Naive thymus-derived CD4-positive, alpha-beta T cell (primary cell): ENCODE measurements around the gene BRD9. TPM values are rescaled to one million over a fixed set of nuclear protein-coding genes. Genes with fewer than 3 reads are reported as not detected.
"Not testable (repeated sequence)": the region's sequence is repeated elsewhere in the genome, so short reads cannot be mapped to it uniquely, and the experiment has no call there.

Experiments
- ATAC-seq: fragments of 150-1000 bp; cut with Tn5 transposase; 2 replicates; pipeline ENCODE4 v1.10.0; 2021; ENCODE audit warnings: mild to moderate bottlenecking, moderate library complexity
- CTCF ChIA-PET: fragments of 350-600 bp; sonication (Branson Sonifier 250); formaldehyde crosslinking; loops from one replicate; lab custom pipeline; 2021; ENCODE audit warnings: antibody characterized with exemption; lab: Charles Lee
- POLR2A ChIA-PET: fragments of 350-600 bp; sonication (Branson Sonifier 250); formaldehyde crosslinking; loops from one replicate; lab custom pipeline; 2021; ENCODE audit warnings: antibody characterized with exemption, inconsistent platforms; lab: Charles Lee
- DNase-seq, 9 donors: peaks; one replicate each; pipeline versions ENCODE4 v3.0.0 to v3.0.0-alpha.2; 2020 to 2022; ENCODE audit warnings: mixed read lengths in 1 of 9
- H3K27ac ChIP-seq: one replicate; pipeline ENCODE4 v1.7.0; 2013; ENCODE audit warnings: mild to moderate bottlenecking, low read depth, low read length, moderate library complexity
- H3K27me3 ChIP-seq, 2 donors: one replicate each; pipeline ENCODE4 v1.7.0; 2013; ENCODE audit warnings: low read length in 2 of 2, mild to moderate bottlenecking in 2 of 2, moderate library complexity in 2 of 2; ENCODE audit not compliant: control insufficient read depth in 2 of 2, insufficient read depth in 2 of 2
- H3K36me3 ChIP-seq, 3 experiments: 1 replicate in 2 of 3; 2 replicates in 1 of 3; pipeline ENCODE4 v1.7.0; 2013; ENCODE audit warnings: low read length in 3 of 3, mild to moderate bottlenecking in 3 of 3, moderate library complexity in 1 of 3; ENCODE audit not compliant: insufficient read depth in 3 of 3, control insufficient read depth in 2 of 3
- H3K4me1 ChIP-seq, 2 donors: one replicate each; pipeline ENCODE4 v1.7.0; 2013; ENCODE audit warnings: low read length in 2 of 2, mild to moderate bottlenecking in 2 of 2, moderate library complexity in 1 of 2; ENCODE audit not compliant: control insufficient read depth in 2 of 2, insufficient read depth in 2 of 2
- H3K4me3 ChIP-seq: 2 replicates; pipeline ENCODE4 v1.7.0; 2013; ENCODE audit warnings: mild to moderate bottlenecking, low read length
- H3K9me3 ChIP-seq, 3 experiments: 1 replicate in 2 of 3; 2 replicates in 1 of 3; pipeline ENCODE4 v1.7.0; 2013; ENCODE audit warnings: low read length in 3 of 3; ENCODE audit not compliant: control insufficient read depth in 2 of 3
- H3K27ac Mint-ChIP-seq, 9 donors: one replicate each; pipeline ENCODE4 v1.8.0; 2020 to 2022; ENCODE audit warnings: mixed read lengths in 9 of 9, mild to moderate bottlenecking in 8 of 9, moderate library complexity in 5 of 9, inconsistent platforms in 2 of 9
- H3K27me3 Mint-ChIP-seq, 5 donors: one replicate each; pipeline ENCODE4 v1.8.0; 2021 to 2022; ENCODE audit warnings: mixed read lengths in 5 of 5, mild to moderate bottlenecking in 1 of 5
- H3K36me3 Mint-ChIP-seq, 5 donors: one replicate each; pipeline ENCODE4 v1.8.0; 2020 to 2022; ENCODE audit warnings: mixed read lengths in 5 of 5, mild to moderate bottlenecking in 3 of 5, inconsistent platforms in 1 of 5
- H3K4me1 Mint-ChIP-seq, 7 donors: one replicate each; pipeline ENCODE4 v1.8.0; 2020 to 2022; ENCODE audit warnings: mixed read lengths in 7 of 7, mild to moderate bottlenecking in 3 of 7, inconsistent platforms in 1 of 7
- H3K4me3 Mint-ChIP-seq, 10 donors: one replicate each; pipeline ENCODE4 v1.8.0; 2020 to 2022; ENCODE audit warnings: mild to moderate bottlenecking in 10 of 10, mixed read lengths in 10 of 10, moderate library complexity in 6 of 10, inconsistent platforms in 2 of 10
- H3K9me3 Mint-ChIP-seq, 11 donors: one replicate each; pipeline ENCODE4 v1.8.0; 2020 to 2022; ENCODE audit warnings: mixed read lengths in 11 of 11, mild to moderate bottlenecking in 4 of 11, inconsistent platforms in 1 of 11, moderate library complexity in 1 of 11
- intact Hi-C, 2 donors: fragments of 100-400 bp; cut with micrococcal nuclease; formaldehyde crosslinking; loops; one replicate each; pipeline ENCODE4 v1.15.1; 2023
- polyA plus RNA-seq, 2 donors: library from polyadenylated mRNA; unstranded; fragments of 300-500 nt; fragmentation: Illumina TruSeq; gene quantifications; one replicate each; pipeline ENCODE4 v1.2.3, GENCODE V29; 2021
- total RNA-seq, 6 experiments: library from RNA in 5 of 6; stranded (reverse) in 5 of 6; gene quantifications; 1 replicate in 5 of 6; 2 replicates in 1 of 6; pipeline ENCODE4 v1.2.3 and lab custom pipeline; 2021 to 2026

BRD9 gene
- total and polyA plus RNA-seq, 7 experiments from 2014 or later: 10.6 to 93.2 (median 81.2) TPM

DNA sequence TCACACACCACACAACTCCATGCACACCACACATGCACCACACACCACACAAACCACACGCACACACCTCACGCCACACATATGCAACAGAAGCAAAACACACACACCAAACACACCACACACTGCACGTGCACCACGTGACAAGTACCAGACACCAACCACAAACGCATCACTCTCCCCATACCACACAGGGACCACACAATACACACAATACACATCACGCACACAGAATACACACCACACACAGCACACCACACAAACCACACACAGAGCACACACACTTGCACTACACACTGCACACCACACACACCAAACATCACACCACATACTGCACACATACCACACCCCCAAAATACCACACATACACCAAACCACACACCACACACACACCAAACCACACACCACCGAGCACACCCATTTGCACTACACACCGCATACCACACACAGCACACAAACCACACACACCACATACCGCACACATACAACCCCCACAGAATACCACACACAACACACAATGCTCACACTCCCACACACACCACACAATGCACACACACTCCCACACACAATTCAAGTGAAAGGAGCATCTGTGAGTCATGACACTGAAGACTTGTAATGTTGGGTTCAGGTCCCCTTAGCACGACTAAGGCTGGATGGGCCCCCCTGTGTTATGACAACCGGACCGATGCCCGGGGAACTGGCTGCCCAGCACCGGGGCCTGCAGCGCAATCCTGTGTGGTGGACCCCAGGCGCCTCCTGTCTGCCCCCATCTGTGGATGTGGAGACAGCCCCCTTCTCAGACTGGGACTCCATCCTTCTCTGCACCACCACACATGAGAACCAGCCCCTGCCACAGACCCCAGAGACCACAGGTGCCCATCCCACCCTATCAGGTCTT, 35.8 kb downstream of the BRD9 start:
- POLR2A ChIA-PET: no interaction called here
- CTCF ChIA-PET: no interaction called here
- H3K9me3 Mint-ChIP-seq: peaks cover 0 to 2% (median 0%) of the 10 kb centered on the region in 11 donors
- Histone ChIP-seq H3K4me3 (no peak overlapping the region), H3K4me1 (no peaks in the 10 kb centered on the region), H3K27ac (no peak overlapping the region), H3K27me3 (no peaks in the 10 kb centered on the region), H3K9me3 (no peaks in the 10 kb centered on the region), H3K36me3 (peaks cover 0 to 5% (median 0%) of the 10 kb centered on the region in 3 experiments)
- H3K4me1 Mint-ChIP-seq: peaks cover 0 to 17% (median 0%) of the 10 kb centered on the region in 7 donors
- intact Hi-C loops: no loop called here
- no peak overlapping the region for H3K4me3 Mint-ChIP-seq
- DNase-seq: no peak
- ATAC-seq: peak; percentile 30
- peaks cover 0 to 2% (median 0%) of the 10 kb centered on the region in 5 donors for H3K36me3 Mint-ChIP-seq
- H3K27ac Mint-ChIP-seq: no peak overlapping the region
- H3K27me3 Mint-ChIP-seq: peaks cover 0 to 8% (median 4%) of the 10 kb centered on the region in 5 donors

DNA sequence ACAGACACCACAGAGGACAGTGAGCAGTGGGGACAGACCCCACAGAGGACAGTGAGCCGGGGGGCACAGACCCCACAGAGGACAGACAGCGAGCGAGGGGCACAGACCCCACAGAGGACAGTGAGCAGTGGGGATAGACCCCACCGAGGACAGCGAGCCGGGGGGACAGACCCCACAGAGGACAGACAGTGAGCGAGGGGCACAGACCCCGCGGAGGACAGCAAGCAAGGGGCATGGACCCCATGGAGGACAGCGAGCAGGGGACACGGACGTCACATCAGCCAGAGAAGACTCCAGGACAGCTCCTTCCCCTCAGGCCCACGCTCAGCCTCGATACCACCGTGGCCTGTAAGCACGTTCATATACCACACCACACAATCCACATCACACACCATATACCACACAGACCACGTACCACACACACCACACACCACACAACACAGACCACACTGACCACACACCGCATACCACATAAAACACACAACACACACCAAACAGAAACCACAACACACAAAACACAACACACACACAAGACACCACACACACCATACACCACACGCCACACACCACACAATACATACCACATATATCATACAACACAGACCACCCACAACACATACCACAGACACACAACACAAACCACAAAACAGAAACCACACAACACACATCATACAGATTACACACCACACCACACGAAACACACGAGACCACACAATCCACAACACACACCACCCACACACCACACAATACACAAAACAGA, 36.6 kb downstream of the BRD9 start:
- Mint-ChIP-seq H3K36me3 (peaks cover 0 to 2% (median 0%) of the 10 kb centered on the region in 5 donors), H3K27ac (no peak overlapping the region), H3K9me3 (peaks cover 0 to 2% (median 0%) of the 10 kb centered on the region in 11 donors), H3K27me3 (peaks cover 0 to 10% (median 4%) of the 10 kb centered on the region in 5 donors), H3K4me3 (no peak overlapping the region), H3K4me1 (peaks cover 0 to 17% (median 0%) of the 10 kb centered on the region in 7 donors)
- DNase-seq (no peak), ATAC-seq (peak; percentile 47)
- H3K27me3 ChIP-seq: no peaks in the 10 kb centered on the region
- no peak overlapping the region for H3K4me3 ChIP-seq
- H3K27ac ChIP-seq: no peak overlapping the region
- CTCF ChIA-PET: no interaction called here
- intact Hi-C loops: no loop called here
- POLR2A ChIA-PET: no interaction called here
- peaks cover 0 to 5% (median 0%) of the 10 kb centered on the region in 3 experiments for H3K36me3 ChIP-seq
- no peaks in the 10 kb centered on the region for H3K9me3 ChIP-seq
- H3K4me1 ChIP-seq: no peaks in the 10 kb centered on the region

- Mint-ChIP-seq H3K9me3 (peaks cover 0 to 2% (median 0%) of the 10 kb centered on the region in 11 donors), H3K4me1 (peaks cover 0 to 17% (median 0%) of the 10 kb centered on the region in 7 donors), H3K27me3 (peaks cover 0 to 10% (median 4%) of the 10 kb centered on the region in 5 donors), H3K4me3 (no peak overlapping the region), H3K27ac (peak overlapping the region in 1 of 9 donors; percentile 62), H3K36me3 (no peaks in the 10 kb centered on the region)
- peaks cover 0 to under 1% (median 0%) of the 10 kb centered on the region in 3 experiments for H3K36me3 ChIP-seq
- no peak overlapping the region for H3K27ac ChIP-seq
- DNase-seq (no peak), ATAC-seq (no peak)
- H3K4me3 ChIP-seq: no peak overlapping the region
- CTCF ChIA-PET: no interaction called here
- intact Hi-C loops: no loop called here
- no peaks in the 10 kb centered on the region for H3K4me1 ChIP-seq
- no peaks in the 10 kb centered on the region for H3K9me3 ChIP-seq
- POLR2A ChIA-PET: no interaction called here
- H3K27me3 ChIP-seq: no peaks in the 10 kb centered on the region
These were observed 37.4 kb downstream of the BRD9 start for GRCh38 chr5:854966-855743.

DNA sequence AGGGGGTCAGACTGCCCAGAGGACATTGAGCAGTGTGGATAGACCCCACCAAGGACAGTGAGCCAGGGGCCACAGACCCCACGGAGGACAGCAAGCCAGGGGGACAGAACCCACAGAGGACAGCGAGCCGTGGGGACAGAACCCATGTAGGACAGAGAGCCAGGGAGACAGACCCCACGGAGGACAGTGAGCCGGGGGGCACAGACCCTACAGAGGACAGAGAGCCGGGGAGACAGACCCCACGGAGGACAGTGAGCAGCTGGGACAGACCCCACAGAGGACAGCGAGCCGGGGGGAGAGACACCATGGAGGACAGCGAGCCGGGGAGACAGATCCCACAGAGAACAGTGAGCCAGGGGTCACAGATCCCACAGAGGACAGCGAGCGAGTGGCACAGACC, 38.4 kb downstream of the BRD9 start:
- CTCF ChIA-PET: no interaction called here
- Histone ChIP-seq H3K36me3 (no peaks in the 10 kb centered on the region), H3K27me3 (no peaks in the 10 kb centered on the region)

GRCh38 chr5:853416-854090, 39.0 kb downstream of the BRD9 start:
- H3K4me3 ChIP-seq, POLR2A ChIA-PET, ATAC-seq, intact Hi-C loops, H3K9me3 Mint-ChIP-seq, H3K36me3 Mint-ChIP-seq, H3K36me3 ChIP-seq, H3K4me3 Mint-ChIP-seq, DNase-seq, H3K27ac Mint-ChIP-seq, H3K4me1 ChIP-seq, H3K9me3 ChIP-seq, H3K27ac ChIP-seq, H3K27me3 ChIP-seq, CTCF ChIA-PET: not testable (repeated sequence)
- peaks cover 0 to 15% (median 0%) of the 10 kb centered on the region in 7 donors for H3K4me1 Mint-ChIP-seq
- H3K27me3 Mint-ChIP-seq: peaks cover 0 to 10% (median 4%) of the 10 kb centered on the region in 5 donors

More for the DNA sequence above, 38.4 kb downstream of the BRD9 start:
- peaks cover 0 to 10% (median 4%) of the 10 kb centered on the region in 5 donors for H3K27me3 Mint-ChIP-seq
- no peak overlapping the region for H3K27ac Mint-ChIP-seq
- no peaks in the 10 kb centered on the region for H3K36me3 Mint-ChIP-seq
- peaks cover 0 to 17% (median 0%) of the 10 kb centered on the region in 7 donors for H3K4me1 Mint-ChIP-seq
- H3K9me3 Mint-ChIP-seq: peaks cover 0 to 2% (median 0%) of the 10 kb centered on the region in 11 donors
- no peaks in the 10 kb centered on the region for H3K4me1 ChIP-seq
- no peaks in the 10 kb centered on the region for H3K9me3 ChIP-seq
- no peak overlapping the region for H3K4me3 Mint-ChIP-seq
- intact Hi-C loops: no loop called here
- no peak overlapping the region for H3K27ac ChIP-seq
- POLR2A ChIA-PET: no interaction called here
- DNase-seq (no peak), ATAC-seq (no peak)
- no peak overlapping the region for H3K4me3 ChIP-seq
